H1 (cell line): ENCODE data around the gene FAM120B. TPM values are rescaled to one million over a fixed set of nuclear protein-coding genes. Genes with fewer than 3 reads are reported as not detected.
A peak's percentile ranks its signal among the peaks of the same experiment; 100 is the strongest.

Source experiments
- CTCF ChIA-PET: fragments of 300-600 bp; sonication (Branson Sonifier 250); formaldehyde crosslinking; loops from one replicate; lab custom pipeline; 2021; ENCODE audit not compliant: partially characterized antibody; lab: Charles Lee
- POLR2A ChIA-PET: fragments of 300-600 bp; sonication (Branson Sonifier 250); formaldehyde crosslinking; loops from one replicate; lab custom pipeline; 2021; ENCODE audit warnings: inconsistent platforms; ENCODE audit not compliant: partially characterized antibody; lab: Charles Lee
- DNase-seq, 2 experiments: peaks; one replicate each; pipeline versions ENCODE4 v3.0.0 to v3.0.0-alpha.2; 2010 to 2022; ENCODE audit warnings: low spot score in 2 of 2, low read depth in 1 of 2, mixed read lengths in 1 of 2
- FAIRE-seq: peaks from 2 replicates; lab custom pipeline; 2011; peaks lifted over from hg19 to GRCh38; lab: Jason Lieb, UNC
- H2AFZ ChIP-seq: 2 replicates; pipeline ENCODE4 v1.8.1; 2012; ENCODE audit warnings: low read length, inconsistent platforms
- H2AK5ac ChIP-seq: 2 replicates; pipeline ENCODE4 v1.6.1; 2013; ENCODE audit warnings: low read depth, low read length
- H2BK120ac ChIP-seq: replicated peaks from 2 replicates; pipeline ENCODE3; 2013; ENCODE audit warnings: low read depth, low read length, inconsistent platforms
- H2BK12ac ChIP-seq: 2 replicates; pipeline ENCODE4 v1.6.1; 2013; ENCODE audit warnings: low read depth, low read length
- H2BK15ac ChIP-seq: 2 replicates; pipeline ENCODE4 v1.6.1; 2013; ENCODE audit warnings: low read length
- H2BK20ac ChIP-seq: 2 replicates; pipeline ENCODE4 v1.6.1; 2013; ENCODE audit warnings: low read length
- H2BK5ac ChIP-seq: 2 replicates; pipeline ENCODE4 v1.6.1; 2013; ENCODE audit warnings: low read depth, low read length
- H3K14ac ChIP-seq: 2 replicates; pipeline ENCODE4 v1.6.1; 2013; ENCODE audit warnings: inconsistent platforms; ENCODE audit not compliant: insufficient read length
- H3K18ac ChIP-seq: 2 replicates; pipeline ENCODE4 v1.6.1; 2013; ENCODE audit warnings: low read length; ENCODE audit errors: extremely low read depth
- H3K23ac ChIP-seq: 2 replicates; pipeline ENCODE4 v1.6.1; 2013; ENCODE audit warnings: inconsistent platforms; ENCODE audit not compliant: insufficient read length
- H3K23me2 ChIP-seq: 2 replicates; pipeline ENCODE4 v1.6.1; 2013; ENCODE audit warnings: low read depth, low read length
- H3K27ac ChIP-seq: 2 replicates; pipeline ENCODE4 v1.6.1; 2011; ENCODE audit warnings: low read depth, low read length, inconsistent platforms
- H3K27me3 ChIP-seq, 4 experiments: replicated peaks in 1 of 4; 1 replicate in 1 of 4; 2 replicates in 3 of 4; pipeline versions ENCODE4 v1.6.1 to v1.8.1; 2011 to 2013; ENCODE audit warnings: low read length in 3 of 4, mild to moderate bottlenecking in 3 of 4, inconsistent platforms in 2 of 4, mixed read lengths in 2 of 4, moderate library complexity in 1 of 4; ENCODE audit not compliant: control insufficient read depth in 3 of 4, insufficient read depth in 3 of 4; ENCODE audit errors: extremely low read depth in 1 of 4
- H3K36me3 ChIP-seq, 4 experiments: 2 replicates each; pipeline versions ENCODE4 v1.6.1 to v1.8.1; 2011 to 2013; ENCODE audit warnings: mild to moderate bottlenecking in 4 of 4, low read length in 3 of 4, moderate library complexity in 2 of 4, control low read depth in 1 of 4, inconsistent platforms in 1 of 4; ENCODE audit not compliant: insufficient read depth in 4 of 4, control insufficient read depth in 2 of 4
- H3K4ac ChIP-seq: replicated peaks from 2 replicates; pipeline ENCODE3; 2013; ENCODE audit warnings: low read length, low read depth, mixed read lengths, inconsistent platforms; ENCODE audit not compliant: insufficient read length
- H3K4me1 ChIP-seq, 4 experiments: replicated peaks in 1 of 4; 1 replicate in 1 of 4; 2 replicates in 3 of 4; pipeline versions ENCODE4 v1.6.1 to v1.8.1; 2011 to 2013; ENCODE audit warnings: low read length in 3 of 4, inconsistent platforms in 2 of 4, mixed read lengths in 1 of 4; ENCODE audit not compliant: insufficient read depth in 4 of 4, control insufficient read depth in 3 of 4
- H3K4me2 ChIP-seq, 2 experiments: 2 replicates each; pipeline versions ENCODE4 v1.6.1 to v1.8.1; 2011 to 2013; ENCODE audit warnings: low read depth in 2 of 2, low read length in 2 of 2, control low read depth in 1 of 2, inconsistent platforms in 1 of 2, mild to moderate bottlenecking in 1 of 2; ENCODE audit not compliant: insufficient read depth in 1 of 2
- H3K4me3 ChIP-seq, 4 experiments: fragments of 200-600, 300-600 bp in 1 of 4; sonication (generic), shearing (Covaris generic), sonication (Bioruptor Twin) in 1 of 4; 2 replicates each; pipeline versions ENCODE4 v1.5.1 to v1.8.1; 2011 to 2016; ENCODE audit warnings: low read length in 4 of 4, low read depth in 3 of 4, control low read depth in 2 of 4, inconsistent platforms in 2 of 4, mild to moderate bottlenecking in 2 of 4, mixed read lengths in 1 of 4, moderate library complexity in 1 of 4; ENCODE audit not compliant: insufficient read depth in 2 of 4; ENCODE audit errors: extremely low read depth in 1 of 4
- H3K56ac ChIP-seq: replicated peaks from 2 replicates; pipeline ENCODE3; 2013; ENCODE audit warnings: low read depth, mild to moderate bottlenecking, mixed read lengths, low read length, inconsistent platforms; ENCODE audit not compliant: insufficient read length
- H3K79me1 ChIP-seq: 2 replicates; pipeline ENCODE4 v1.6.1; 2013; ENCODE audit warnings: low read depth, low read length, control low read depth
- H3K79me2 ChIP-seq, 2 experiments: 2 replicates each; pipeline versions ENCODE4 v1.6.1 to v1.8.1; 2012 to 2013; ENCODE audit warnings: low read length in 2 of 2, mild to moderate bottlenecking in 2 of 2, inconsistent platforms in 1 of 2; ENCODE audit not compliant: insufficient read depth in 2 of 2, control insufficient read depth in 1 of 2
- H3K9ac ChIP-seq, 4 experiments: replicated peaks in 1 of 4; 1 replicate in 1 of 4; 2 replicates in 3 of 4; pipeline versions ENCODE4 v1.6.1 to v1.8.1; 2011 to 2013; ENCODE audit warnings: low read depth in 3 of 4, low read length in 3 of 4, control low read depth in 2 of 4, mild to moderate bottlenecking in 2 of 4, moderate library complexity in 2 of 4, inconsistent platforms in 1 of 4; ENCODE audit errors: extremely low read depth in 1 of 4
- H3K9me3 ChIP-seq, 2 experiments: 2 replicates each; pipeline versions ENCODE4 v1.6.1 to v1.8.1; 2012 to 2013; ENCODE audit warnings: mild to moderate bottlenecking in 2 of 2, moderate library complexity in 2 of 2, control low read depth in 1 of 2, inconsistent platforms in 1 of 2, low read depth in 1 of 2, low read length in 1 of 2, mixed read lengths in 1 of 2; ENCODE audit not compliant: insufficient read depth in 2 of 2
- H4K20me1 ChIP-seq, 2 experiments: replicated peaks in 1 of 2; 2 replicates each; pipeline versions ENCODE3 to v1.8.1; 2011 to 2013; ENCODE audit warnings: inconsistent platforms in 2 of 2, low read length in 2 of 2, mild to moderate bottlenecking in 1 of 2; ENCODE audit not compliant: insufficient read depth in 2 of 2, control insufficient read depth in 1 of 2
- H4K5ac ChIP-seq: 2 replicates; pipeline ENCODE4 v1.6.1; 2013; ENCODE audit warnings: low read length, low read depth, mixed read lengths, inconsistent platforms; ENCODE audit not compliant: insufficient read length
- H4K8ac ChIP-seq: 2 replicates; pipeline ENCODE4 v1.8.0; 2013; ENCODE audit warnings: mild to moderate bottlenecking, moderate library complexity, low read length, inconsistent platforms; ENCODE audit not compliant: insufficient read depth; ENCODE audit errors: extremely low read depth
- H4K91ac ChIP-seq: replicated peaks from 2 replicates; pipeline ENCODE3; 2013; ENCODE audit warnings: low read length, mixed read lengths, inconsistent platforms; ENCODE audit not compliant: insufficient read length
- CHD2 ChIP-seq: IDR thresholded peaks from 2 replicates; pipeline ENCODE4 v1.6.1; 2012; ENCODE audit warnings: low read length, improper control_type of control experiment
- CTCF ChIP-seq, 3 experiments: IDR thresholded peaks; 1 replicate in 2 of 3; 2 replicates in 1 of 3; pipeline versions ENCODE4 v1.5.1 to v1.6.1; 2011; ENCODE audit warnings: low read length in 3 of 3, mild to moderate bottlenecking in 3 of 3, inconsistent platforms in 2 of 3, low read depth in 1 of 3, moderate library complexity in 1 of 3; ENCODE audit not compliant: insufficient read depth in 1 of 3; ENCODE audit errors: control extremely low read depth in 1 of 3
- RNF2 ChIP-seq: fragments of 200-900, 300-1000 bp; sonication (generic); IDR thresholded peaks from 2 replicates; pipeline ENCODE4 v1.7.1; 2016; ENCODE audit warnings: borderline replicate concordance, low read depth, mild to moderate bottlenecking, antibody characterized with exemption, low read length; ENCODE audit not compliant: poor library complexity, severe bottlenecking; ENCODE audit errors: missing control alignments
- WGBS, 2 experiments: shearing (Covaris generic) in 1 of 2; methylation state at CpG; one replicate each; pipeline versions ENCODE4 v1.1.6 to v1.1.7; 2013 to 2015; ENCODE audit warnings: low lambda C conversion rate in 2 of 2, mixed read lengths in 2 of 2, inconsistent platforms in 1 of 2, low coverage in 1 of 2, missing lambda C conversion rate in 1 of 2; ENCODE audit not compliant: insufficient replicate concordance in 2 of 2, insufficient coverage in 1 of 2, insufficient read length in 1 of 2; ENCODE audit errors: extremely low coverage in 1 of 2, missing lambda C conversion rate in 1 of 2; 5-methylcytosine and 5-hydroxymethylcytosine counted together
- polyA plus RNA-seq, 7 experiments: library from polyadenylated mRNA; depleted of rRNA in 3 of 7; stranded (reverse) in 5 of 7; unstranded in 2 of 7; fragments of >200 nt in 5 of 7; fragments of 200-250 nt in 2 of 7; gene quantifications; 1 replicate in 5 of 7; 2 replicates in 1 of 7; 4 replicates in 1 of 7; pipeline versions ENCODE4 v1.2.1 to v1.2.3, GENCODE V29; 2011 to 2013; ENCODE audit warnings: missing spikeins in 2 of 7, mixed read lengths in 2 of 7
- total RNA-seq: library from RNA; stranded (reverse); fragmentation: NEBNext Ultra II Directional; extraction: Animal tissue kit (Norgen Biotek cat#: 25700); gene quantifications from 2 replicates; pipeline ENCODE4 v1.2.1, GENCODE V29; 2021

FAM120B gene
- total and polyA plus RNA-seq, 2 of the 8 experiments (the other 6 are each of a cell fraction or from before 2014, with no cell fraction given): 5.1 to 12.5 TPM

DNA sequence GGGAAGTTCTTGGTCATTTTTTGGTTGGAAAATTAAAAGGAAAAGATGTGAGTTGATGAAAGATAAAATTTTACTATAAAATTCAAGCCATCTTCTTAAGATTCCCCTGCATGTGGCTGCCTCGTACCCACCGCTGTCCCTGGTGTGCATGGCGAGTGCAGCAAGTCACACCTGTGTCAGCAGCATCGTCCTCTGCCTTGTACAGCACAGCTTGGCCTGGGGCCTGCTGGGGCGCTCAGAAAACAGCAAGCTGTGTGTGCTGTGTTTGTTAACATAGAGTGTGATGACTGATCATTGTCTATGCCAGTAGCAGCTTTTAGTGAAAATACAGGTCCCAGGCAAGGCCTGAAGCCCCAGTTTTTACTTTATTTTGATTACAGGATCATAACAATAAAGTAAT, 56.7 kb downstream of the FAM120B start:
- Histone ChIP-seq H4K5ac (no peak overlapping the region), H2BK5ac (no peak overlapping the region), H3K79me2 (no peaks in the 10 kb centered on the region), H2BK15ac (no peak overlapping the region), H3K56ac (no peak overlapping the region), H3K4ac (no peak overlapping the region), H3K27ac (no peak overlapping the region), H3K23me2 (no peaks in the 10 kb centered on the region), H2BK120ac (no peak overlapping the region), H3K9me3 (no peaks in the 10 kb centered on the region)
- FAIRE-seq: no peak
- CTCF ChIA-PET: interaction anchor here (1.2 kb wide), 1 partner anchor 61 kb away, joined by 3 read pairs; no protein-coding TSS in a partner anchor
- TF ChIP-seq CTCF (IDR thresholded peaks at IDR 0.05; ENCODE audit: control extremely low read depth in 1 of 3, insufficient read depth in 1 of 3, low read depth in 1 of 3, low read length in 3 of 3) (0 out of 4 replicates have a peak, but pooled peaks of 1 of the 3 experiments have one; percentile 2), RNF2 (no peak), CHD2 (no peak)
- TF ChIP-seq, all 59 proteins: peak for 1
- Histone ChIP-seq H2AFZ (no peak overlapping the region), H3K4me1 (no peaks in the 10 kb centered on the region; a peak in 1 of 7 replicates), H2AK5ac (no peak overlapping the region), H3K23ac (no peak overlapping the region), H4K20me1 (no peaks in the 10 kb centered on the region), H2BK12ac (no peak overlapping the region), H3K27me3 (no peaks in the 10 kb centered on the region), H4K8ac (no peak overlapping the region), H4K91ac (no peak overlapping the region), H3K18ac (no peak overlapping the region), H3K4me2 (no peak overlapping the region), H3K79me1 (no peaks in the 10 kb centered on the region; the same call in 1 of the 2 replicates), H3K4me3 (no peak overlapping the region), H2BK20ac (no peak overlapping the region), H3K36me3 (peaks cover 0 to 3% (median 0%) of the 10 kb centered on the region in 4 experiments; a peak in 2 of 8 replicates), H3K9ac (no peak overlapping the region), H3K14ac (no peak overlapping the region)
- 89% methylated on average over 5 of the region's 5 CpGs; no CpG with 5 or more reads in 1 of the 2 experiments for WGBS, 2 experiments
- DNase-seq: no peak
- POLR2A ChIA-PET: no interaction called here
